ENCODE data around the gene VRTN.
"Not testable (repeated sequence)": the region's sequence is repeated elsewhere in the genome, so short reads cannot be mapped to it uniquely, and the experiment has no call there.

The VRTN gene

GRCh38 chr14:74348241-74348734, at the start of gene VRTN:
TSS of gene VRTN (plus strand) at chr14:74348471. CDS start at chr14:74356784, 8,313 bp downstream.
- no peak for ATAC-seq

GRCh38 chr14:74299061-74299545, 49.2 kb upstream of the VRTN start:
- peak; percentile 10 to 57 for ATAC-seq

- ATAC-seq, result no peak
These were observed 46.6 kb upstream of the VRTN start for GRCh38 chr14:74301594-74302151.

DNA sequence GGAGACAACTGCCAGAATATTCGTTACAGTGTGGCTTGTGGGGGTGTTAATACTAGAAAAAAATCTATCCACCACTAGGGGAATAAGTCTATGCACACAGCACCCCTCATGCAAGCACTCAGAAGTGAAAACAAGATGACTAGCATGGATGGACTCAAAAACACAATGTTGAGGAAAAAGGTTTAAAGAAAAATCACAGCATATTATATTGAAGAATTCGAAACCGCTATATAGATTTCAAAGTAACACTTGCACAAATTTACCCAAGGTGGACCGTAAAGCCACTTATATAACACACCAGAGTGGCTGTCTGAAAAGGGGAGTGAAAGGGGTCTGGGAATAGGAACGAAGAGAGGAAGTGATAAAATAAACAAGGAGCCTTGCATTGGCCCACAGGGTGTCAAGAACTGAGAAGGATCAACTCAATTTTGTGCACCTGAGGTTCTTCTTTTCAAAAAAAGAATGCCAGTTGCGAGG, 46.1 kb upstream of the VRTN start:
- ATAC-seq, result peak; percentile 62 to 67

- peak; percentile 96 to 99 for ATAC-seq
These were observed 45.4 kb upstream of the VRTN start, which contains the start of gene ABCD4 for GRCh38 chr14:74302634-74303569. TSS of gene ABCD4 (minus strand) at chr14:74302934. CDS start at chr14:74302912, 22 bp downstream.

DNA sequence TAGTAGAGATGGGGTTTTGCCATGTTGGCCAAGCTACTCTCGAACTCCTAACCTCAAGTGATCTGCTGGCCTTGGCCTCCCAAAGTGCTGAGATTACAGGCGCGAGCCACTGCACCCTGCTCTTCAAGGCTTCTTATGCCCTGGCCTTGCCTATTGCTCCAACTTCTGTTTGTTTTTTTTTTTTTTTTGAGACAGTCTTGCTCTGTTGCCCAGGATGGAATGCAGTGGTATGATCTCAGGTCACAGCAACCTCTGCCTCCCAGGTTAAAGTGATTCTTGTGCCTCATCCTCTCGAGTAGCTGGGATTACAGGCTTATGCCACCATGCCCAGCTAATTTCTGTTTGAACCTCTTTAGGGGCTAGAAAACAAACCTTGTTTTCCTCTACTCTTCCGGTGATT, 39.6 kb upstream of the VRTN start:
- ATAC-seq, result no peak

GRCh38 chr14:74309125-74310022, 38.9 kb upstream of the VRTN start:
- ATAC-seq, result no peak

GRCh38 chr14:74312161-74312560, 36.1 kb upstream of the VRTN start:
- ATAC-seq, result no peak

DNA sequence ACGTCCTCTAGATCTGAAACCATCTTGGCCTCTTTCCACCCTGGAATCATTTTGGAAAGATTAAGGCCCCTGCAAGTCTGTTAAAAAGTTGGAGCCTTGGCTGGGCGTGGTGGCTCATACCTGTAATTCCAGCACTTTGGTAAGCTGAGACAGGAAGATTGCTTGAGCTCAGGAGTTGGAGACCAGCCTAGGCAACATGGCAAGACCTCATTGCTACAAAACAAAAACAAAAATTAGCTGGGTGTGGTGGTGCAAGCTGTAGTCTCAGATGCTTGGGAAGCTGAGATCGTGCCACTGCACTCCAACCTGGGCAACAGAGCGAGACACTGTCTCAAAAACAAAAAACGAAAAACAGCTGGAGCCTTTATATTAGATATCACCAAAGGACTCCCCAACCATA, 34.7 kb upstream of the VRTN start:
- ATAC-seq, result no peak

DNA sequence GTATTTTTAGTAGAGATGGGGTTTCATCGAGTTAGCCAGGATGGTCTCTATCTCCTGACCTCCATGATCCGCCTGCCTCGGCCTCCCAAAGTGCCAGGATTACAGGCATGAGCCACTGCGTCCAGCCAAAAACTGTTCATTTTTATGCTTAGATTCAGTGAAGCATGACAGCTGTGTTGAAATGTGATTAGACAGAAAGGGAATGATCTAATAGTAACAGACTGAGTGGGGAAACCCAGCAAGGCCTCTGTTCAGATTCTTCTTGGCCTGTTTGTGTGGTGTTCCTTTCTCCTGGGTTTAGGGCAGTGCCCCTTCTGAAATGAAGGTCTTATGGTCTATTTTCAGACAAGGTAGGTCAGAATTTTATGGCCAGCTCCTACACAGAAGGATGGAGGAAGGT, 33.7 kb upstream of the VRTN start:
- no peak for ATAC-seq

DNA sequence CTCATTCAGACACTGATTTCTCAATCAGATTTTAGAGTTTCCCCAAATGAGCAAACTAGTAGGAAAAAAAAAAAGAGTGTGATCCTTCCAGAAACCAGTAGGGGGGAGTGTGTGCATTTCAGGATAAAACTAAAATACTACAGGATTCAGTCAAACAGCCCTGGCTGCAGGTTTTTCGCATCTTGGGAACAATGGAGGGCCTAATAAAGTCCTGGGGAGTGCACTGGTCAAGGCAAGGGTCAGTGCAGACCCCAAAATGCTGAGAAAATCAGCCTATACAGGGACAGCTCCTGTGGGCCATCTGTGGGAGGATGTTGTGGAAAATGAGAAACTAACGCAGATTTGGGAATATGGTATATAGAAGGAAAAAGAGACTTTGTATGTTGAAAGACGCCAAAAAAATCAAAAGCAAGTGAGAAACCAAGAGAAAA, 23.3 kb upstream of the VRTN start:
- ATAC-seq, result no peak

GRCh38 chr14:74325446-74325845, 22.8 kb upstream of the VRTN start:
- ATAC-seq, result no peak

GRCh38 chr14:74326369-74327152, 21.7 kb upstream of the VRTN start:
- ATAC-seq, result no peak

GRCh38 chr14:74329950-74330552, 18.2 kb upstream of the VRTN start:
- not testable (repeated sequence) for ATAC-seq

DNA sequence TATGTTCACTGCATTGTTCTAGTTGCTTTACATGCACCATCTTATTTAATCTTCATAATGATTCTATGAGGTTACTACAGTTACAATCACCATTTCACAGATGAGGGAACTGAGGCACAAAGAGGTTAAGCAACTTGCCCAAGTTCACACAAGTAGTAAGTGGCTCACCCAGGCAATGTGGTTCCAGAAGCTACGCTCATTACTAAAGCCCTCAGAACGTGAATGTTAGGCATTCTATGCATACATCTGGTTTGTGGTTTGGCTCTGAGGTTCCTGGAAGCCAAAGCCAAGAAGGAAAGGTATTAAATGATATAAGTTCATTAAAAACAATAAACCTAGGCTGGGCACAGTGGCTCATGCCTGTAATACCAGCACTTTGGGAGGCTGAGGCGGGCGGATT, 14.4 kb upstream of the VRTN start:
- no peak for ATAC-seq

- ATAC-seq, result no peak
These were observed 1.9 kb upstream of the VRTN start for GRCh38 chr14:74346341-74346740.

DNA sequence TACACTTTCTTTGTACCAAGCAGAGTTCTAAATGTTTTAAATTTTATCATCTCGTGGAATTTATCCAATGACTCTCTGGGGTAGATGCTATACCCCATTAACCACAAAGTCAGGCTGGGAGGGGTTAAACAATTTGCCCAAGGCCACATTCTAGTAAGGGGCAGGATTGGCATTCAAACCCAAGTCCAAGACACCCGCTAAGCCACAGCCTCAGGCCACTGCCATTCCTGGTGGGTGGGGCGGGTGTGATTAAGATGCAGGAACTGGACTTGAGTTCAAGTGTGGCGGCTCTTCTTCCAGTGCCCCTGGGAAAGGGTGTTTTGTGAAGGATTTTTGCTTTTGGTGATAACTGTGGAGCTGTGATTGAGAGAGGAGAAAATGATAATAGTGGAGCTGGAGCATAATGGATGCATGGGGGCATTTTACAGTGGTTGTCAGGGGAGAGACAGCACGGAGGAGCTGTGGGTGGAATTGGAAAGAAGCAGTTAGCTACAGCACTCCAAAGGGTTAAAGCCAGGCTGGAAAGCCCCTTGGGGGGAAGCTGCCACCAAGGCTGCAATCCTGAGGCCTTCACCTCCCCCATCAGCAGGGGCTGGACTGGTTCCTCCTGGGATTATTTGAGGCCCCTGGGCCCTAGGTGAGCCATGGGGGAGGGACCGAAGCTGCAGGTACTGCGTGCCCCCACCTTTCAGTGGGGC, 1.0 kb upstream of the VRTN start:
- ATAC-seq, result no peak

GRCh38 chr14:74347795-74348100, 523 bp upstream of the VRTN start:
- no peak for ATAC-seq

DNA sequence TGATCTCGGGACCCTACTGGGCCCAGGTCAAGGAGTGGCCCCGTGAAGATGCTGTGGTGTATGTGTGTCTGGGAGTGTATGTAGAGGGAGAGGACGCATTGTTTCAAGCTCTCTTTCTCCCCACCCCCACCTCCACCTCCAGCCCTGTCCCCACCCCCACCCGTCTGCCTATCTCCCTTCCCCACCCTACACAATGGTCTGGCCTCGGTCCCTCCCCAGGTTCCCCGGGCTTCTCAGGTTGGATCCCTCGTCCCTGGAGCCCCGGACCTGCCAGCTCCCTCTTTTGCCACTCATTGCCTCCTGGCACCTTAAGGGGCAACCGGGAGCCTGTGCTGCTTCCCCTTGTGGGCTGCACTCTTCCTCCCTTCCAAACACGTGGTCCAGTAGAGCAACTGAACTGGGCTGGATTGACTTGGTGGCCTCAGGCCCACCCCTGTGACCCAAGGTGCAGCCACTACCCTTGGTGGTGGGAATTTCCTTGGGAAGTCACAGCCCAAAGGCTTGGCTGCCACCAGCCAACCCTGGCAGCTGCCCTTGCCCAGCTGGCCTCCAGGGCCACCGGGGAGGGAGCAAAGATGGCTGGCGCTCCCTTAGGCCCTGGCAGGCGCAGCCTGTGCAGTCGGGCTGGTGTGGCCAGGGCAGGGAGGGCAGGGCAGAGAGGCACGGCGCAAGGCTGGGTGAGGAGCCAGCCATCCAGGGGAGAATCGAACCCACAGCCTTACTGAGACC, 628 bp downstream of the VRTN start:
- ATAC-seq, result no peak

DNA sequence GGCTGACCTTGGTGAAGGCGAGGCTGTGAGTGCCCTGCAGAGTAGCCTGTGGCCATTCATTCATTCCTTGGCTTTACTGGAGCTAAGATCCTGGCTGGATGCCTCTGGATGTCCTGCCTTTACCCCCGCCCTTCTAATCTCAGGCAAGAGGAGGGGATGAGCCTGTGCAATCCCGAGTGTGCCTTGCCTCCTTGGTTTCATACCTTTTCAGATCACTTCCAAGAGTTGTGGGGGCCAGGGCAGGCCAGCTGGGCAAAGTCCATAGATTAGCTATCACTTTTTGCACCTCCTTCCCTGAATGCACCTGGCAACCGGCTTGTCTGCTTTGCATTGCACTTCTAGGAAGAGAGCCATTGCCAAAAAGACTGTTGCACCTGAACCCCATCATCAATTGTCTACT, 1.5 kb downstream of the VRTN start:
- no peak for ATAC-seq

All from activated CD4-positive, CD25-positive, alpha-beta regulatory T cell treated with anti-CD3 and anti-CD28 coated beads, Interleukin-2, amount 50 U/mL, for 24 hours (primary cell).